ENCODE results near the gene ARX. TPM values are rescaled to one million over a fixed set of nuclear protein-coding genes. Genes with fewer than 3 reads are reported as not detected.

Gene ARX
- total and polyA plus RNA-seq, 9 donors, result 1.4 to 5.9 (median 4.2) TPM

DNA sequence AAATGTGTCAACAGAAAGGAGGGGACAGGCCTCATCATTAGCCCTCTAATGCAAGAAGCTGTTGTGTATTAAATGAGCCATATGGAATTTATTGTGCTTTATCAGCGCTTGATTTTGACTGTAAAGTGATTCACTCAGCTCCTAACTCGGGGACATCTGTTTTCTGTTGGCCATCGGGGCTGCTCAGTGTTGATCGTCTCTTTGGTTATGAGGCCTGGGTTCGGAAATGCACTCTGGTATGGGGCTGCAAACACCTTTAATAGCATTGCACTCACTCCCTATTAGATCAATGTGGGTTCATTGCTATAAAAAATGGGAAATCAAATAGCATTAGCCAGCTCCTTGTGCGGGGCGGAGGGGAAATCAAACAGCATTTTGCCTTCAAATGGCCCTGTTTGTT lies 6.4 kb downstream of the ARX start:
- Histone ChIP-seq H3K27ac (ENCODE audit: low read length) (no peak overlapping the region), H3K9me3 (replicated peaks; ENCODE audit: control insufficient read depth, low read depth, low read length) (no peaks in the 10 kb centered on the region), H3K27me3 (ENCODE audit: control insufficient read depth, insufficient read depth, low read length) (peaks cover 94% of the 10 kb centered on the region), H3K36me3 (ENCODE audit: control insufficient read depth, insufficient read depth, low read length) (no peaks in the 10 kb centered on the region), H3K4me3 (ENCODE audit: low read length) (no peak overlapping the region), H3K4me1 (ENCODE audit: control insufficient read depth, insufficient read depth, low read length) (peaks cover 9% of the 10 kb centered on the region)
- WGBS (ENCODE audit: insufficient coverage), result 50% methylated on average over 2 of the region's 7 CpGs
- no peak for DNase-seq

DNA sequence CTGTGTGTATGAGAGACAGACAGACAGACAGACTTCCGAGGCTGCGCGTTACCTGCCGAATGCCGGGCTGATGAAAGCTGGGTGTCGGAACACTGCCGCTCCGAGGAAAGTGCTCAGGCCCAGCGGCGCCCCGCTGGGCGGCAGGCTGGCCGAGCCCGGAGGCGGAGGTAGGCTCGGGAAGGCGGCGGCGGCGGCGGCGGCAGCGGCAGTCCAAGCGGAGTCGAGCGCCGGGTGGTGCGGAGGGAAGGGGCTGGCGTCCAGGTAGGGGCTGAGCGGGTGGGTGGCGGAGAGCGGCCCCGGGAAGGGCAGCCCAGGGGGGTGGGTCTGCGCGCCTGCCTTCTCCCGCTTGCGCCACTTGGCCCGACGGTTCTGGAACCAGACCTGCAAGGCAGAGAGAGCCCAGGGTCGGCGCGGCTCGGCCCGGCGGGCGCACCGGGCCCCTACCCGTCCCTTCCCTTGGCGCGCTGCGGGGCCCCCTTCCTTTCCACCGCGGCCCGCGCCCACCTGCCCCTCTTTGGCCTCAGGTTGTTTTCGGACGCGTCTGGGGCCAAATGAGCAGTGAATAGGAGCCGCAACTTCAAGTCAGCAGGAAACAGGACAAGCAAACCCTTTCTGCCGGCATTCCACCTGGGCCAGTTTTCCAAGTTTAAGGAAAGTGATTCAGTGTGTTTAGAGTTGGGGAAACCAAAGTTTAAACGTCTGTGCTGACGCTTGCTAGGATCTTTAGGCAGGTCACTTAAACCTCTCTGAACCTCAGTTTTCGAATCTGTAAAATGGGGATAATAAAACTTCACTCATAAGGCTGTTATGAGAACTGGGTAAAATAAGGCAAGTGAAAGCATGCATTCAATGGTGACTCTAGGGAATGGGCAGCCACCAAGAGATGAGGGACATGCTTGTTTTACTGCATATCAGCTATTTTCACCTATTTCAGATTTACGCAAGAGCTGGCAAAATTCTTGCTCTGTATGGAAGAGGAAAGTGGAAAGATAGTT lies 8.4 kb downstream of the ARX start:
- Histone ChIP-seq H3K4me1 (ENCODE audit: control insufficient read depth, insufficient read depth, low read length) (peaks cover 12% of the 10 kb centered on the region), H3K4me3 (ENCODE audit: low read length) (no peak overlapping the region), H3K9me3 (replicated peaks; ENCODE audit: control insufficient read depth, low read depth, low read length) (no peaks in the 10 kb centered on the region), H3K27ac (ENCODE audit: low read length) (no peak overlapping the region), H3K27me3 (ENCODE audit: control insufficient read depth, insufficient read depth, low read length) (peaks cover 96% of the 10 kb centered on the region), H3K36me3 (ENCODE audit: control insufficient read depth, insufficient read depth, low read length) (no peaks in the 10 kb centered on the region)
- 17% methylated on average over 55 of the region's 64 CpGs for WGBS (ENCODE audit: insufficient coverage)
- no peak for DNase-seq

DNA sequence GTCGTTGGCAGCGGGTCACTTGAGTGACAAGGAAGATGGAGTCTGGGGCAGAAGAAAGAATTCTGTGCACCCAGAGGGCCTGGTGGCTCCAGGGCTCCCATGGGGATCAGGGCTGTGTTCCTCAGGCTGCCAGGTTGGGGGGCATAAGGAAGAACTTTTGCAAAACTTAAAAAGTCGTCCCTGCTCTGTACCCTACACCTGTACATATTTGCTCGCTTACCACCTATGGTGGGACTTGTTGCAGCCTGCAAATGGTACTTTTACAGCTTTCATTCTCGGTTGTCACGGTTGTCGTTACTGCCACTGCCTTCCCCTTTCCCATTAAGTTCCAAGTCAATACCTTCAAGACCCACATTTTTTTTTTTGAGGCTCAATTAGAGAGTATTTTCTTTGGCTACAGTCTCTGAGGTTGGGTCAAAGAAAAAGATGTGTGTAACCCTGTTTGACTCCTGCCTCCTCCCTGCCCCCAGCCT lies 9.1 kb downstream of the ARX start:
- Histone ChIP-seq H3K27ac (ENCODE audit: low read length) (no peak overlapping the region), H3K9me3 (replicated peaks; ENCODE audit: control insufficient read depth, low read depth, low read length) (no peaks in the 10 kb centered on the region), H3K36me3 (ENCODE audit: control insufficient read depth, insufficient read depth, low read length) (no peaks in the 10 kb centered on the region), H3K27me3 (ENCODE audit: control insufficient read depth, insufficient read depth, low read length) (peaks cover 95% of the 10 kb centered on the region), H3K4me3 (ENCODE audit: low read length) (no peak overlapping the region), H3K4me1 (ENCODE audit: control insufficient read depth, insufficient read depth, low read length) (peaks cover 12% of the 10 kb centered on the region)
- WGBS (ENCODE audit: insufficient coverage), result 39% methylated on average over 6 of the region's 7 CpGs
- no peak for DNase-seq

DNA sequence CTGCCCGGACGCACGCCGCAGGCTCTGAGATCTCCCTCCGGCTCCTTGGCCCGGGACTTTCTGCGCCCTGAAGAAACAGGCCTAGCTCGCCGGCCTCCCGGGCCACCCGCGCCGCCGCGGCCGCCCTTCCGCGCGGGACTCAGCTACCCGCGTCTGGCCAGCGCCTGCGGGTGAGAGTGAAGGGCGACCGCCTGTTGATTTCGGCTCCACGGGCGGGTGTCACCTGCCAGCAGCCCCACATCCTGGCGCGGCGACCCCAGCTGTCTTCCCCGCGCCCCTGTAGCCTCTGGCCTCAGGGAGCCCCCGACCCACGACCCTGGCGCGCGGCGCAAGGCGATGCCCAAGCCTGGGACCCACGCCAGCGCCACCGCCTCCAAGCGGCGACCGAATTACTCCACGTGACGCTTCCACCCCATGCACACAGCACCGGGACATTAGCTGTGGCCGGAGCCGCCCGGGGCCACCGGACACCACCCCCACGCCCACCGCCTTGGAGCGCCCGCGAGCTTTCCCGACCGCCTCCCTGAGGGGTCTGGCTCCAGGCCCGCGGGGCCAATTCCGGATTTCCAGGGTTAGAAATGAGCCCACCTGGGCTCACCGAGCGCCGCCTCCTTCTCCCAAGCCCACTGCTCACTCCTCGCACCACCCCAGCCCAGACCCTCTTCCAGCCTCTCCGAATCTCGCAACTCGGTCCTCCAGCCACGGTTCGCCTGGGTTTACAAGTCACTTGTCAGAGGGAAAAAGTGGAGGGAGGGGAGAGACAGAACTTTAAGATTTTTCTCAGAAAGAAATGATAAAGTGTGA lies 10.2 kb downstream of the ARX start:
- Histone ChIP-seq H3K4me1 (ENCODE audit: control insufficient read depth, insufficient read depth, low read length) (peaks cover 12% of the 10 kb centered on the region), H3K27me3 (ENCODE audit: control insufficient read depth, insufficient read depth, low read length) (peaks cover 94% of the 10 kb centered on the region), H3K27ac (ENCODE audit: low read length) (no peak overlapping the region), H3K4me3 (ENCODE audit: low read length) (no peak overlapping the region), H3K36me3 (ENCODE audit: control insufficient read depth, insufficient read depth, low read length) (no peaks in the 10 kb centered on the region), H3K9me3 (replicated peaks; ENCODE audit: control insufficient read depth, low read depth, low read length) (no peaks in the 10 kb centered on the region)
- 20% methylated on average over 65 of the region's 72 CpGs for WGBS (ENCODE audit: insufficient coverage)
- DNase-seq, result no peak

DNA sequence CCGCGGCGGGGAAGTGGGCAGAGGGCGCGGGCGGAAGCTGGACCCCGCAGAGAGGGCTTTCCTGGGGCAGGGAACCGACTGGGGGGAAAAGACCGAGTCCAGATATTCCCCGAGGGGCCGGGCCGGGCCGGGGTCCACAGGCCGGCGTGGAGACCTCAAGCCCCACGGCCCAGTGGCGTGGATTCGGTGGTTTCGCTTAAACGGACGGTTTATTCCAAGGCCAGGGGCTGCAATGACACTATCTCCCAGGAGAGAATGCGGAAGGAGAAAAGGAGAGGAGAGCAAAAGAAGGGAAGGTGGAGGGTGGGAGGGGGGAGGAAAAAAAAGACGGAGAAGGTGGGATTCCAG lies 10.8 kb downstream of the ARX start:
- Histone ChIP-seq H3K9me3 (replicated peaks; ENCODE audit: control insufficient read depth, low read depth, low read length) (no peaks in the 10 kb centered on the region), H3K36me3 (ENCODE audit: control insufficient read depth, insufficient read depth, low read length) (no peaks in the 10 kb centered on the region), H3K4me3 (ENCODE audit: low read length) (no peak overlapping the region), H3K27ac (ENCODE audit: low read length) (no peak overlapping the region), H3K4me1 (ENCODE audit: control insufficient read depth, insufficient read depth, low read length) (peaks cover 12% of the 10 kb centered on the region), H3K27me3 (ENCODE audit: control insufficient read depth, insufficient read depth, low read length) (peaks cover 90% of the 10 kb centered on the region)
- WGBS (ENCODE audit: insufficient coverage), result 26% methylated on average over 23 of the region's 23 CpGs
- DNase-seq, result no peak

DNA sequence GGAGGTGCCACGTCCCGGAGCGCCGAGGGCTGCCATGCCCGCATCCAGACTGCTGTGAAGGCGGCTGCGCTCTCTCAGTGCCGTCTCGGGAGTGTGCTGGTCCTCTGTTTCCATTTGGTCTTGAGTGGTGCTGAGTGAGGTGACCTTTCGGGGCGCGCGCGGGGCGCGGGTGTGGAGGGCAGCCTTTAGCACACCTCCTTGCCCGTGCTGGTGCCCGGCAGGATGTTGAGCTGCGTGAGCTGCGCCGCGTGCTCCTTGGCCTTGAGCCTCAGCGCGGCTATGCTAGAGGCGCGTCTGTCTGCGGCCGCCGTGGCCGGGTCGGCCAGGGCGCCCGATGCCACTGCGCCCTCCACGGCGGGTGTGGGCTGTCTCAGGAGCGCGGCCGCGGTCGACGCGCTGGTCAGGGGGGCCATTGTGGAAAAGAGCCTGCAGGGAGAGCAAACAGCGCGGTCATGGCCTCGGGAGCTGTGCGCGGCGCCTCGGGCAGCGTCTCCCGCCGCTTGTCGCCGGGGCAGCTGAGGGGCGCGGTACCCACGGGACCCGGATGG lies 11.2 kb downstream of the ARX start:
- no peak overlapping the region for H3K27ac ChIP-seq (ENCODE audit: low read length)
- H3K36me3 ChIP-seq (ENCODE audit: control insufficient read depth, insufficient read depth, low read length), result no peaks in the 10 kb centered on the region
- 22% methylated on average over 59 of the region's 59 CpGs for WGBS (ENCODE audit: insufficient coverage)
- H3K9me3 ChIP-seq (replicated peaks; ENCODE audit: control insufficient read depth, low read depth, low read length), result no peaks in the 10 kb centered on the region
- H3K4me1 ChIP-seq (ENCODE audit: control insufficient read depth, insufficient read depth, low read length), result peaks cover 12% of the 10 kb centered on the region
- peaks cover 85% of the 10 kb centered on the region for H3K27me3 ChIP-seq (ENCODE audit: control insufficient read depth, insufficient read depth, low read length)
- no peak overlapping the region for H3K4me3 ChIP-seq (ENCODE audit: low read length)
- DNase-seq, result no peak

DNA sequence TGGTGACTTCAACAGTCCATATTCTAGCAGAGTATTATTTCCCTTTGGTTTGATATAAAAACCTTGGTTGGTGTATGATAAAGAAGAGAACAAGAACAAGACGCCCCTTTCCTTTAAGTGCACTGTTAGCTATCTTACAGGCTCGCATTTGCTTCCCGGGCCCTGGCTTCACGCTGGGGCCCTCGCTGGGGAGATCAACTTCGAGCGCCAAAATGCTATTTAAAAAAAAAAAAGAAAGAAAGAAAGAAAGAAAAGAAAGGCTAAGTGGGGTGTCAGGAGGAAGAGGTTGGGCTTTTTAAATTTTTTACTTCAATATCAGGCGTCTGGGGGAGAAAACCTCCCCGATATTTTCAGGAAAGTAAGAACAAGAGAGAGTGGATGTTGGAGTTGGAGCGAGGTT lies 11.7 kb downstream of the ARX start:
- H3K9me3 ChIP-seq (replicated peaks; ENCODE audit: control insufficient read depth, low read depth, low read length), result no peaks in the 10 kb centered on the region
- DNase-seq, result no peak
- no peak overlapping the region for H3K27ac ChIP-seq (ENCODE audit: low read length)
- WGBS (ENCODE audit: insufficient coverage), result 40% methylated on average over 2 of the region's 10 CpGs
- peaks cover 82% of the 10 kb centered on the region for H3K27me3 ChIP-seq (ENCODE audit: control insufficient read depth, insufficient read depth, low read length)
- no peak overlapping the region for H3K4me3 ChIP-seq (ENCODE audit: low read length)
- H3K4me1 ChIP-seq (ENCODE audit: control insufficient read depth, insufficient read depth, low read length), result peaks cover 12% of the 10 kb centered on the region
- H3K36me3 ChIP-seq (ENCODE audit: control insufficient read depth, insufficient read depth, low read length), result no peaks in the 10 kb centered on the region

DNA sequence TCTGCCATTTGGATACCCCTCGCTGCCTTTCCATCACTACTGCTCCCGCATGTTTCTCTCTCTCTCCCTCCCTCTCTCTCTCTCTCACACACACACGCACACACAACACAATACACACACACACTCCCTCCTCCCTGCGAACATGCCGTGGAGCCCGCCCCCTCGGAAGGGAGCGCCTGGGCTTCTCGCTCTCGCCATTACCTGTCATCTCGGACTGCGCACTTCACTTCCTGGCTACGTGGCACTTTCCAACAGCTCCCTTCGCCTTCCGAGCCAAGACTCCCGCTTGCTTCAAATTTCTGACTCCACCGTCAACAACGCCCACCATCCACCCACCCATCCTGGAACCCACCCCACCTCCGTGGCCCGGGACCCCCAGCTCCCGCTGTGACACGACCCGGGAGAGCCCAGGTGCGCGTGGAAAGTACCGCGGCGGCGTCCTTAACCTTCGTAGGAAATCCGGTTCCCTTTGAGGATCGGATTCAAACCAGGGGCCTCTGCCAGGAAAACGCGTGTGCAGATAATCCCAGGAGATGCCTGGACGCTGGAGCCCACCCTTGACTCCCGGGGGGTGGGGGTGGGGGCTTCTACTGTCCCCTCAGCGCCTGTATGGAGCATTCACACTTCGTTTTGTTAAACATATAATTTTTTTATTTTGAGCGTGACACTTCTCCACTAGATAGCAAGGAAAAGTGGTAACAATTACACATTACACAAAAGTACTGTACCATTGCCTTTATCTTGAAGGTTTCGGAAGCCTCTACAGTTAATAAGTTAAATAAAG lies 12.5 kb downstream of the ARX start:
- WGBS (ENCODE audit: insufficient coverage), result 20% methylated on average over 34 of the region's 40 CpGs
- no peak overlapping the region for H3K27ac ChIP-seq (ENCODE audit: low read length)

DNA sequence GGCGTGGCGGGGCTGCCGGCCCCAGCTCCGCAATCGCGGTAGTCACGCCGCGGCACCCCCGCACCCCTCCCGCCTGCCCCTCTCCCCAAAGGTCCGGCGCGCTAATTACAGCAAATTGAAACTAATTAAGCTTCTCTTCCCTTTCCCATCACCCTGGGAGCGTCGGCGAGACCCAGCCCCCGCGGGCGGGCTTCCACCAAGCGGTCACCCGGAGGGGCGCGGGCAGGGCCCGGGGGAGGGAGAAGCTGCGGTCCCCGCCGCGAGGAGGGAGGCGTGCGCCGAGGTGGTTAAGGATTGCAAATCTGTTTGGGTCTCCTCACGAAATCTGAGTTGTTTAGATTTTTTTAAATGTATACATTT lies 13.1 kb downstream of the ARX start:
- Histone ChIP-seq H3K27ac (ENCODE audit: low read length) (no peak overlapping the region), H3K9me3 (replicated peaks; ENCODE audit: control insufficient read depth, low read depth, low read length) (no peaks in the 10 kb centered on the region), H3K4me3 (ENCODE audit: low read length) (no peak overlapping the region), H3K36me3 (ENCODE audit: control insufficient read depth, insufficient read depth, low read length) (no peaks in the 10 kb centered on the region), H3K27me3 (ENCODE audit: control insufficient read depth, insufficient read depth, low read length) (peaks cover 75% of the 10 kb centered on the region), H3K4me1 (ENCODE audit: control insufficient read depth, insufficient read depth, low read length) (peaks cover 12% of the 10 kb centered on the region)
- no peak for DNase-seq
- 21% methylated on average over 9 of the region's 33 CpGs for WGBS (ENCODE audit: insufficient coverage)

More for the DNA sequence above, 12.5 kb downstream of the ARX start:
- no peak overlapping the region for H3K4me3 ChIP-seq (ENCODE audit: low read length)
- no peaks in the 10 kb centered on the region for H3K9me3 ChIP-seq (replicated peaks; ENCODE audit: control insufficient read depth, low read depth, low read length)
- no peaks in the 10 kb centered on the region for H3K36me3 ChIP-seq (ENCODE audit: control insufficient read depth, insufficient read depth, low read length)
- peaks cover 80% of the 10 kb centered on the region for H3K27me3 ChIP-seq (ENCODE audit: control insufficient read depth, insufficient read depth, low read length)
- H3K4me1 ChIP-seq (ENCODE audit: control insufficient read depth, insufficient read depth, low read length), result peaks cover 12% of the 10 kb centered on the region
- DNase-seq, result no peak
